Vagina (tissue), 2 donors: ENCODE measurements around the gene CLIP3. TPM values are rescaled to one million over a fixed set of nuclear protein-coding genes. Genes with fewer than 3 reads are reported as not detected.
A peak's percentile ranks its signal among the peaks of the same experiment; 100 is the strongest.

Experiments
- DNase-seq, 2 donors: peaks; one replicate each; pipeline ENCODE4 v3.0.0-alpha.2; 2017; ENCODE audit errors: extremely low spot score in 2 of 2
- H3K27ac ChIP-seq: fragments of 200-600 bp; sonication (generic); one replicate; pipeline ENCODE4 v1.5.1; 2019
- H3K27me3 ChIP-seq: fragments of 200-600 bp; sonication (generic); one replicate; pipeline ENCODE4 v1.5.1; 2019
- H3K36me3 ChIP-seq, 2 donors: fragments of 200-600 bp; sonication (generic); one replicate each; pipeline ENCODE4 v1.5.1; 2017 to 2019
- H3K4me1 ChIP-seq: fragments of 200-600 bp; sonication (generic); one replicate; pipeline ENCODE4 v1.5.1; 2019
- H3K4me3 ChIP-seq, 2 donors: fragments of 200-600 bp; sonication (generic); 1 replicate in 1 of 2; 2 replicates in 1 of 2; pipeline ENCODE4 v1.5.1; 2016 to 2019
- H3K9me3 ChIP-seq: fragments of 200-600 bp; sonication (generic); one replicate; pipeline ENCODE4 v1.5.1; 2019
- POLR2A ChIP-seq, 2 donors: fragments of 450-650 bp; IDR thresholded peaks; one replicate each; pipeline ENCODE4 v1.6.1; 2017; ENCODE audit warnings: antibody characterized with exemption in 2 of 2, mild to moderate bottlenecking in 2 of 2, moderate library complexity in 2 of 2
- POLR2AphosphoS5 ChIP-seq, 2 donors: sonication (generic); formaldehyde crosslinking; IDR thresholded peaks; one replicate each; pipeline ENCODE4 v1.9.0; 2017; ENCODE audit warnings: antibody characterized with exemption in 2 of 2, mild to moderate bottlenecking in 2 of 2, low read depth in 1 of 2; ENCODE audit not compliant: insufficient read depth in 1 of 2
- intact Hi-C: fragments of 100-400 bp; cut with DNase I; formaldehyde crosslinking; loops from one replicate; pipeline ENCODE4 v1.15.1; 2023
- total RNA-seq: library from RNA; depleted of rRNA; stranded (reverse); fragments of >200 nt; gene quantifications from one replicate; pipeline ENCODE4 v1.2.3, GENCODE V29; 2016
- TF ChIP-seq, protein P1 (sequence below), 3 experiments: fragments of 450-650 bp in 2 of 3; fragments of 200-600 bp in 1 of 3; sonication (generic) in 1 of 3; IDR thresholded peaks; one replicate each; pipeline ENCODE4 v1.5.1; 2017 to 2019; ENCODE audit warnings: antibody characterized with exemption in 3 of 3, mild to moderate bottlenecking in 2 of 3, moderate library complexity in 2 of 3

Gene CLIP3
- total RNA-seq, 1 donor from 2014 or later = 31.9 TPM

DNA sequence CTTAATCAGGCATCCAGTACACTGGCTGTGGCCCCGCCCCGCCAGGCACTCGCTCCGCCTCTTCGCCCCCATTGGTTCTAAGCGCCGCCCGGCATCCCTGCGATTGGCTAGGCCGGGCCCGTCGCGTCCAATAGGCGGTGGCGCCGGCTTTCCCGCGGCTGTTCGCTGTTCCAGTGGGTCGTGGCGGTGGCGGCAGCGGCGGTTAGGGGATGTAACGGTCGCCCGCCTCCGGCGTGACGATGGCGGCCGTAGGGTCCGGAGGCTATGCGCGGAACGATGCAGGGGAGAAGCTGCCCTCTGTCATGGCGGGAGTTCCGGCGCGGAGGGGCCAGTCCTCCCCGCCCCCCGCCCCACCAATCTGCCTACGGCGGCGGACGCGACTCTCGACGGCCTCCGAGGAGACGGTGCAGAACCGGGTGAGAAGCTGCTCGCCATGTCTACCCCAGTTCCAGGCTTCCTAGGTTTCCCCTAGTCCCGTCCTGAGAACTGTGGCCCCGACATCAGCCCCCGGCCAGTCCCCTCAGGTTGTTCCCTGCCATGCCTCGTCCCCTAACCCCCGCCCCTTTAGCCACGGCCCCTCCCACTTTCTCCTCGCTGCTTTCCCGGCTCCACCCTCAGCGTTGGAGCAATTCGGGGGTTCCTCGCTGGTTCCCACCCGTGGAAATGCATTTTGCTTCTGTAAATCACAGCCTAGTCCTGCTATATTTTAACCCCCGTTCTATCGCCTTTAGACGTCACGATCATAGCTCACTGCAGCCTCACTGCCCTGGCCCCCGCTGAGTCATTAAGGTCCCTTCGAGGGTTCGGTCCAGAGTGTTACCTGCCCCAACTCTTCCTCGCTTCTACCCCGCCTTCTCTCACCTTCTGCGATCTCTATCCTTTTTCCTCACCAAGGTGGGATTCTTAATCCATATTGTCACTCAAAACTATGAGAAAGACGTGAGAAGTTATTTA, 22.3 kb upstream of the CLIP3 start, which contains the start of gene WDR62:
Gene WDR62 (plus strand): TSS at position 165 of the 954 bp plus-strand sequence. CDS start 75 bp downstream, at position 240.
- Histone ChIP-seq H3K27ac (peak within 1 kb of the TSS; percentile 94), H3K27me3 (no peaks in the 10 kb centered on the region), H3K36me3 (no peaks in the 10 kb centered on the region), H3K4me3 (peak within 1 kb of the TSS; percentile 54 to 63), H3K4me1 (peaks cover 25% of the 10 kb centered on the region), H3K9me3 (no peaks in the 10 kb centered on the region)
- no peak for DNase-seq
- intact Hi-C loops = loop anchor here (5.0 to 10.0 kb wide), 2 partner anchors 58 to 60 kb away; partner anchors contain the start of genes OVOL3, POLR2I, SDHAF1 and TBCB
- TF ChIP-seq POLR2A (IDR thresholded peaks at IDR 0.05) = no peak
- TF ChIP-seq, protein P1, sequence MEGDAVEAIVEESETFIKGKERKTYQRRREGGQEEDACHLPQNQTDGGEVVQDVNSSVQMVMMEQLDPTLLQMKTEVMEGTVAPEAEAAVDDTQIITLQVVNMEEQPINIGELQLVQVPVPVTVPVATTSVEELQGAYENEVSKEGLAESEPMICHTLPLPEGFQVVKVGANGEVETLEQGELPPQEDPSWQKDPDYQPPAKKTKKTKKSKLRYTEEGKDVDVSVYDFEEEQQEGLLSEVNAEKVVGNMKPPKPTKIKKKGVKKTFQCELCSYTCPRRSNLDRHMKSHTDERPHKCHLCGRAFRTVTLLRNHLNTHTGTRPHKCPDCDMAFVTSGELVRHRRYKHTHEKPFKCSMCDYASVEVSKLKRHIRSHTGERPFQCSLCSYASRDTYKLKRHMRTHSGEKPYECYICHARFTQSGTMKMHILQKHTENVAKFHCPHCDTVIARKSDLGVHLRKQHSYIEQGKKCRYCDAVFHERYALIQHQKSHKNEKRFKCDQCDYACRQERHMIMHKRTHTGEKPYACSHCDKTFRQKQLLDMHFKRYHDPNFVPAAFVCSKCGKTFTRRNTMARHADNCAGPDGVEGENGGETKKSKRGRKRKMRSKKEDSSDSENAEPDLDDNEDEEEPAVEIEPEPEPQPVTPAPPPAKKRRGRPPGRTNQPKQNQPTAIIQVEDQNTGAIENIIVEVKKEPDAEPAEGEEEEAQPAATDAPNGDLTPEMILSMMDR (IDR thresholded peaks at IDR 0.05) = no peak
- TF ChIP-seq POLR2AphosphoS5 (IDR thresholded peaks at IDR 0.05; ENCODE audit: insufficient read depth in 1 of 2, low read depth in 1 of 2) = no peak

DNA sequence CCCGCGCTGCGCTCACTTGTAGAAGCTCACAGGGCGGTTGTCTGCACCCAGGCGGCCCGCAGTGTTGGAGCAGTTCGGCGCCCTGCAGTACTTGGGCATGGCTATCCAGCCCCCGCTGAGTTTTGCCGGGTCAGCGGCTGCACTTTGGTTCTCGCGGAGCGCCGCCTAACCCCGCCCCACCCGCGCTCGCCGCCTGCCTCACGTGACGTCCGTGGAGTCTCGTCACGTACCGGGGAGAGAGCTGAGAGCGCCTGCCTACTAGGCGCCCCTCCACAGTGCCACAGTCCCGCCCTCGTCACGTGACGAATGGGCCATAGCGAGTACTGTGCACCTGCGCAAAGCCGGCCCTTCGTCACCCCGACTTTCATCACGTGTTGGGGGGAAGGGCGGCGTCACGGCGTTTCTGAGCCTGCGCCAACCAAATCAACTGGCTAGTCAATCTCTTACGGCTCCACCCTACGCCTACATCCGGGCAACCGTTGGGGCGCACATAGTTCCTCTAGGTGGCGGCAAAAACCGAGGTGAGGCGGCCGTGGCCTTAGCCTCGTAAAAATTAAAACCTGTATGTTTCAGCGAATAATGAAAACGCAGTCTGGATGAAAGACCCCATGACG, 21.6 kb upstream of the CLIP3 start, which contains the start of gene THAP8:
Gene THAP8 (minus strand): TSS at position 167 of the 614 bp plus-strand sequence. CDS start 68 bp downstream, at position 99.
- Histone ChIP-seq H3K27me3 (no peaks in the 10 kb centered on the region), H3K9me3 (no peaks in the 10 kb centered on the region), H3K36me3 (no peaks in the 10 kb centered on the region), H3K27ac (peak within 1 kb of the TSS; percentile 94), H3K4me3 (peak within 1 kb of the TSS; percentile 54 to 63), H3K4me1 (peaks cover 25% of the 10 kb centered on the region)
- peak; percentile 98 to 100 for TF ChIP-seq POLR2AphosphoS5 (IDR thresholded peaks at IDR 0.05; ENCODE audit: insufficient read depth in 1 of 2, low read depth in 1 of 2)
- TF ChIP-seq, protein P1 (IDR thresholded peaks at IDR 0.05) = peak in 1 of 3 experiments; percentile 45
- TF ChIP-seq POLR2A (IDR thresholded peaks at IDR 0.05) = peak in 1 of 2 donors; percentile 69
- DNase-seq = peak; percentile 99 to 100
- intact Hi-C loops = loop anchor here (5.0 to 10.0 kb wide), 2 partner anchors 57 to 61 kb away; partner anchors contain the start of genes OVOL3, POLR2I, SDHAF1 and TBCB

DNA sequence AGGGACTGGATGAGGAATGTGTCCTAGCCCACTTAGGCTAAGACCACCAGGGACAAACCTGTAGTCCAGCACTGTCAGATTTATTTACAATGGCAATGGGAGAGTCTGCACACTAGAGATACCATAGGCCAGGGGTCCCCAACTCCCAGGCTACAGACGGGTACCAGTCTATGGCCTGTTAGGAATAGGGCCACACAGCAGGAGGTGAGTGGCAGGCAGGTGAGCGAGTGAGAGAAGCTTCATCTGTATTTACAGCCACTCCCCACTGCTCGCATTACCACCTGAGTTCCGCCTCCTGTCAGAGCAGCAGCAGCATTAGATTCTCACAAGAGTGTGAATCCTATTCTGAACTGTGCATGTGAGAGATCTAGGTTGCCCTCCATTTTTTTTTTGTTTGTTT, 19.0 kb upstream of the CLIP3 start:
- TF ChIP-seq POLR2AphosphoS5 (IDR thresholded peaks at IDR 0.05; ENCODE audit: insufficient read depth in 1 of 2, low read depth in 1 of 2) = no peak
- TF ChIP-seq, protein P1 (IDR thresholded peaks at IDR 0.05) = no peak
- TF ChIP-seq POLR2A (IDR thresholded peaks at IDR 0.05) = no peak
- H3K27ac ChIP-seq = no peak overlapping the region
- H3K4me3 ChIP-seq = no peak overlapping the region
- H3K9me3 ChIP-seq = no peaks in the 10 kb centered on the region
- DNase-seq = no peak
- H3K36me3 ChIP-seq = no peaks in the 10 kb centered on the region
- intact Hi-C loops = loop anchor here (5.0 to 10.0 kb wide), 2 partner anchors 54 to 63 kb away; partner anchors contain the start of genes OVOL3, POLR2I, SDHAF1 and TBCB
- H3K4me1 ChIP-seq = peaks cover 25% of the 10 kb centered on the region
- H3K27me3 ChIP-seq = no peaks in the 10 kb centered on the region

DNA sequence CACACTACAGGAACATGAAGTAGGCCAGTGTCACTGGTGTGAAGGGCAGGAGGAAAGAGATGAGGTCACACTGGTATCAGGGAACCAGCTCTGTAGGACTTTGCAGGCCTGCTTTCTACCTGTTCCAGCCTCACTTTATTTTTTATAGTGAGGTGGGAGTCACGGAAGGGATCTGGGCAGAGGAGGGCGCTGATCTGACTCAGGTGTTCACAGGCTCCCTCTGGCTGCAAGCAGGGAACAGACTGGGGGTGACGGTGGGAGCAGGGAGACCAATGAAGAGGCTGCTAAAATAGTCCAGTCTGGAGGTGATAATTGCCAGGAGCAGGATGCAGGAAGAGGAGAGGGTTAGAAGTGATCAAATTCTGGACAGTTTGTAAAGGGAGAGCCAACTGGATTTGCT, 18.6 kb upstream of the CLIP3 start:
- peaks cover 25% of the 10 kb centered on the region for H3K4me1 ChIP-seq
- no peaks in the 10 kb centered on the region for H3K36me3 ChIP-seq
- no peaks in the 10 kb centered on the region for H3K9me3 ChIP-seq
- no peak overlapping the region for H3K4me3 ChIP-seq
- intact Hi-C loops = loop anchor here (5.0 to 10.0 kb wide), 2 partner anchors 54 to 64 kb away; partner anchors contain the start of genes OVOL3, POLR2I, SDHAF1 and TBCB
- DNase-seq = no peak
- H3K27ac ChIP-seq = no peak overlapping the region
- H3K27me3 ChIP-seq = no peaks in the 10 kb centered on the region
- TF ChIP-seq, protein P1 (IDR thresholded peaks at IDR 0.05) = no peak
